ENCODE results near the gene PAK1IP1. TPM values are rescaled to one million over a fixed set of nuclear protein-coding genes. Genes with fewer than 3 reads are reported as not detected.
A peak's percentile ranks its signal among the peaks of the same experiment; 100 is the strongest.

The PAK1IP1 gene
- polyA plus RNA-seq, 1 of the 3 experiments (the other 2 are of a cell fraction), result 16.2 TPM

- Histone ChIP-seq H3K4me2 (peak overlapping the region; percentile 85), H3K36me3 (replicated peaks in 1 of 2; ENCODE audit: control insufficient read depth in 1 of 2, insufficient read depth in 2 of 2, low read length in 1 of 2) (peaks cover 0 to 6% of the 10 kb centered on the region in 2 experiments), H3K27ac (ENCODE audit: low read depth in 2 of 2, low read length in 1 of 2) (peak overlapping the region; percentile 86 to 88), H3K27me3 (ENCODE audit: insufficient read depth) (no peaks in the 10 kb centered on the region), H3K9me3 (no peaks in the 10 kb centered on the region), H4K20me1 (ENCODE audit: insufficient read depth) (no peaks in the 10 kb centered on the region), H3F3A (replicated peaks; ENCODE audit: insufficient read depth) (peaks cover 7% of the 10 kb centered on the region), H3K9ac (peak overlapping the region; percentile 87), H3K9me2 (no peaks in the 10 kb centered on the region), H3K79me2 (ENCODE audit: insufficient read depth) (peaks cover 34% of the 10 kb centered on the region), H2AFZ (ENCODE audit: low read depth) (peak overlapping the region; percentile 89), H3K4me3 (ENCODE audit: low read depth in 2 of 2, low read length in 1 of 2) (peak overlapping the region; percentile 65 to 93), H3K4me1 (ENCODE audit: control insufficient read depth in 1 of 2, insufficient read depth in 2 of 2, low read depth in 1 of 2, low read length in 1 of 2) (peaks cover 9 to 16% of the 10 kb centered on the region in 2 experiments; a peak in 2 of 4 replicates)
- TF ChIP-seq ELF1 (IDR thresholded peaks at IDR 0.05) (no peak), POLR2AphosphoS5 (IDR thresholded peaks at IDR 0.05; ENCODE audit: low read depth, low read length) (no peak), FOSL2 (IDR thresholded peaks at IDR 0.05; ENCODE audit: borderline replicate concordance, low read depth) (no peak), USF1 (IDR thresholded peaks at IDR 0.05; ENCODE audit: borderline replicate concordance, low read depth) (no peak), PBX3 (IDR thresholded peaks at IDR 0.05) (no peak), GATA2 (CRISPR knock-in tag; IDR thresholded peaks at IDR 0.05) (no peak), RAD21 (IDR thresholded peaks at IDR 0.05; ENCODE audit: low read length) (no peak), MXI1 (IDR thresholded peaks at IDR 0.05; ENCODE audit: low read depth, low read length) (no peak), SMC3 (IDR thresholded peaks at IDR 0.05; ENCODE audit: low read depth, low read length) (no peak), RFX5 (IDR thresholded peaks at IDR 0.05; ENCODE audit: low read length) (no peak), CHD2 (IDR thresholded peaks at IDR 0.05; ENCODE audit: low read length, partially characterized antibody) (no peak), EZH2phosphoT487 (IDR thresholded peaks at IDR 0.05; ENCODE audit: borderline replicate concordance, low read depth) (no peak), FOXM1 (IDR thresholded peaks at IDR 0.05; ENCODE audit: low read depth) (no peak), NRF1 (IDR thresholded peaks at IDR 0.05; ENCODE audit: low read depth, low read length) (no peak), TAF1 (IDR thresholded peaks at IDR 0.05; ENCODE audit: borderline replicate concordance, low read depth, low read length) (no peak), SIN3A (IDR thresholded peaks at IDR 0.05; ENCODE audit: borderline replicate concordance, low read depth, low read length) (no peak), RCOR1 (IDR thresholded peaks at IDR 0.05; ENCODE audit: low read length) (no peak), YY1 (IDR thresholded peaks at IDR 0.05; ENCODE audit: low read depth) (no peak), FOXJ3 (CRISPR knock-in tag; IDR thresholded peaks at IDR 0.05) (no peak)
- POLR2A ChIA-PET, result interaction anchor here (0.6 to 4.7 kb wide), 6 partner anchors 16 to 240 kb away, joined by 3 to 66 read pairs (median 3); partner anchors contain the start of genes C6orf52, PAK1IP1, SYCP2L and TMEM14B
- CTCF ChIA-PET, result interaction anchor here (1.0 to 1.2 kb wide), 2 partner anchors 80 to 216 kb away, joined by 3 read pairs; no protein-coding TSS in a partner anchor
- no peak for DNase-seq
- 71% methylated on average over 11 of the region's 11 CpGs for WGBS (ENCODE audit: low lambda C conversion rate)
Observed at GRCh38 chr6:10721850-10722569, 27.2 kb downstream of the PAK1IP1 start.
